GM19397 (cell line): ENCODE data around the gene HIGD1A.

Source experiments
- ATAC-seq: cut with Tn5 transposase; IDR thresholded peaks from one replicate; pipeline ENCODE4 v1.9.1; 2021; ENCODE audit warnings: mild to moderate bottlenecking, moderate library complexity; ENCODE audit not compliant: unreplicated experiment

HIGD1A gene

DNA sequence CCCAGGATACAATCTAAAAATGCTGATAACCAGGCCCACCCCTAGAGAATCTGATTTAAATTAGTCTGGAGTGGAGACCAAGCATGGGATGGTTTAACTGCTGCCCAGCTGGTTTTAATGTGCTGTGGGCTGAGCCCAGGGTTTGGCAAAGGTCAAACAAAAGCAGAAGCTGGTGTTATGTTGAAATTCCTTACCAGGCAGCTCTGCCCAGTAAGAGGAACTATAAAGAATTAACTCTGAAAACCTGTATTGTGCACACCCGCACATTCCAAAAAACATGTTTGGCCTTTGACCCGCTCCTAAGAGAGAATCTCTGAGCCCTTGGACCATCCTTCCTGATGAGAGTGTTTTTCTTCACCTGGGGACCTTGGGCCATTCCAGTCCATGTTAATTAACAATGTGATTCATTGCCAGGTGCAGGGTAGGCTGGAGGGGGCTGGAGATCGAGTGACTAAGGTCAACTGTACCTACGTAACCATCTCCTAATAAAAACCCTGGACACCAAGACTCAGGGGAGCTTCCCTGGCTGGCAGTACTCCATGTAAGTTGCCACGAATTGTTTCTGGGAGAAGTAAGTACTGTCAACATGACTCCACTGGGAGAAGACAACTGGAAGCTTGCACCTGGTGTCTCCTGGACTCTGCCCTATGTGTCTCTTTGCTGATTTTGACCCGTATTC is 42.1 kb downstream of the HIGD1A start:
- no peak for ATAC-seq

GRCh38 chr3:42758126-42758525 is 46.2 kb downstream of the HIGD1A start:
- ATAC-seq = no peak

GRCh38 chr3:42756681-42757213 is 47.5 kb downstream of the HIGD1A start:
- ATAC-seq = no peak

DNA sequence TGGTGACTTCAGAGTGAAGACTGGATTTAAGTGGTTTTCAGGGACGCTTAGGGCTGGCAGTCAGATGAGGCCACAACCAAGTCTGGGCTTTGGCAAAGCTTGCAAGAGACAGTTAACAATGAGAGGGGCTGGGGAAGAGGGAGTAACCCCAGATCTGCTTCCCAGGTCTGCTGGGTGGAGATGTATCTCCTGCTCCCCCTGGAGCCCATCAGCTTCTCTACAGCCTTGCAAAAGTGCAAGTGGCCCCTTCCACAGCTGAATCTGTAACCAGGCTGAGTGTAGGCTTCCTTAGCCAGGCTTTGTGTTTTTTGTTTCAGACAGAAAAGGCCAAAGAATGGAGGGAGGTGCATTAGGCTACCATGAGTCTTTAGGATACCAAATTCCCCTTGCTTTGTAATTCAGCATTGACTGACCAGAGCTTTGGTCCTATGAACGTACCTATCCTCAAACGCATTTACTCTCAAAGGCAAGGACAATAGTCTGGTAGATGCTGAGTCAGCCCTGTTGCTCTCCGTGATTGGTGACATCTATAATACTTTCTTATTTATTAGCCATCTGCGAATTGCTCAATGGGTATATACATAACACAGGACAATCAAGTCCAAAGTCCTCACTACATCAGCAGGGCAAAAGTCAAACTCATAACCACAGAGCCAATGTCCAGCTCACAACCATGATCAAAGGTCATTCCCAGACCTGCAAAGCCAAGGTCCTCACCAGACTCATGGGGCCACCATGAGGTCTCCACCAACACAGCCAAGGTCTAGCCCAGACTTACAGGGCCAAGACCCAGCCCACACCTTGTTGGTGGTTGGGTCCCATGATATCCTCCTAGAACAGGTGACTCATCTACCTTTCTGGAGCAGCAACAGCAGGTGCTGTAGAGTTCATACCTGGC is 48.4 kb downstream of the HIGD1A start:
- ATAC-seq = no peak

- no peak for ATAC-seq
Observed at GRCh38 chr3:42753757-42754156, 50.5 kb downstream of the HIGD1A start.

DNA sequence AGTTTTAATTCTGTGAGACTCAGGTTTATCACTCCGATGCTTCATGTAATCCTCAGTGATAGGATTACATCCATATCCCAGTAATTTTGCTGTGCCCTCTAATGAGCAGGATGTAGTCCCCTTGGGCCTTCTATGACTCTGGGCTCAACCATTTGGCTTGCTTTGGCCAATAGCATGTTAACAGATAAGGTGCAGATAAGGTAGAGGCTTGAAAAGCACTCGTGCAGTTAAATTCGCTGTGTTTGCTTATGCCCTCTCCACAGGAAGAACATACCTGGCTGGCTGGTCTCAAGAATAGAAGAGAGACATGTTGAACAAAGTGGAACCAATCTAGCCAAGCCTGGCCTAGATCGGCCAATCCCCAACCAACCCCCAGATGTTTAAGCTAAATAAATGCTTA is 51.3 kb downstream of the HIGD1A start:
- ATAC-seq = no peak

DNA sequence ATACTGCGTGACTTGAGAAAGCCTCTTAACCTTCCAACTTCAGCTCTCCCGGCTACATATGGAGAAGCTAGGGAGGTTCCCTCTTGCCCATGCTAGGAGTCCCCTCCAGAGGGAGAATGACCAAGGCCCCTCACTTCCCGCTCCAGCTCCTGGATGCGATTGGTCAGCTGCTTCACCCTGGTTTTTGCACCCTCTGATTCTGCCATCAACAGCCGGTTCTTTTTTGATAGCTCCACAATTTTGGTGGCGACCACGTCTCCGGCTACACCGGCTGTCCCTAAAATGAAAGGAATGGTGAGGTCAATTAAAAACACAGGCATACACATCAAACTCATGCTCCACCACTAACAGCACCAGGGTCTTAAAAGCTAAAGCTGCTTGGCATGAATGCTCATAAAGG is 51.8 kb downstream of the HIGD1A start:
- no peak for ATAC-seq

- no peak for ATAC-seq
Observed at GRCh38 chr3:42751609-42752008, 52.7 kb downstream of the HIGD1A start.

DNA sequence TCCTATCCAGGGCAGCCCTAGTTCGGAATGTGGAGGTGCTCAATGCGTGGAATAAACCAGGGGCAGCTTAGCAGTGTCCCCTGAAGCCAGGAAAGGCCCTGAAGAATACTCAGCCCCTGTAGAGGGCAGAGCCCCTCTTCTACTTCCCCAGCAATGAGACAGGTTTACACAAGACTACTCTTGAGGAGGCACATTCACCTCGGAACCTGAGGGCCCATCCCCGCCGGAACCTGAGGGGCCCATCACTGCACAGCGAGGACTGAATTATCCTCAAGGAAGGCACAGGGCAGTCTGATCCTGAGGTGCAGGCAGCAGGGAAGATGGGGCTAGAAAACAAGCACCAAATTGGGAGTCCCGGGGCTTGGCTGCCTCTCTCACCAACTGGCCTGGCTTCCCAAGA is 53.5 kb downstream of the HIGD1A start:
- no peak for ATAC-seq

- no peak for ATAC-seq
Observed at GRCh38 chr3:42749753-42750231, 54.5 kb downstream of the HIGD1A start.

- no peak for ATAC-seq
Observed at GRCh38 chr3:42749025-42749752, 55.1 kb downstream of the HIGD1A start.

- no peak for ATAC-seq
Observed at GRCh38 chr3:42747581-42747980, 56.7 kb downstream of the HIGD1A start.

GRCh38 chr3:42746455-42747450 is 57.5 kb downstream of the HIGD1A start:
- ATAC-seq = no peak

DNA sequence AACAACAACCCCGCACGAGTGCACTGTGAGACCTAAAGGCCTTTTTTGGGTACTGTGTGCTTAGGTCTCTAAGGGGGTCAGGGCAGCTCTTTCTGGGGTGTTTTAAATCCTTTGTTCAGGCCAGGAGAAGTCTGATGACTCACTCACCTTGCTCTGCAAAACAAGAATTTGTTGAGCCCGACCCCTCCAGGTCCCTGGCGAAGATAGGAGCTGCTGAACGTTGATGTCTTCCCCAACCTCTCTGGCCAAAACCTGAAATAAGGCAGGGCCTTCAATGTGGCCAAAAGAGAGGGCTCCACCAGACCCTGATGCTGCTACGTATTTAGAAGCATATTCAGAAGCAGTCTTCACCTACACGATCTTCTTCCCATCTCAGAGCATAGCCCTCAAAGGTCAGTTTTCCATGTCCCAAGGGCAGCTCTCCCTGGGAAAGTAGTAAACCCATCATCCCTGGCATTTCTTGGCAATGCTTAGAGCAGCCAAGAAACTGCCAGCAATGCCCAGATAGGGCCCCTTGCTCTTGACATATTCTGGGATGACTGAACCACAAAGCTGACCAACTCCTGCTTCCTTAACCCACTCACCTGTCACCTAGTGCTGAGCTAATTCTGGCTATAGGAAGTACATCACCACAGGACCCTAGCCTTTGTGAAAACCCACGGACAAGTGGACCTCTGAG is 58.4 kb downstream of the HIGD1A start:
- ATAC-seq = no peak

- no peak for ATAC-seq
Observed at GRCh38 chr3:42745291-42745745, 59.0 kb downstream of the HIGD1A start.

DNA sequence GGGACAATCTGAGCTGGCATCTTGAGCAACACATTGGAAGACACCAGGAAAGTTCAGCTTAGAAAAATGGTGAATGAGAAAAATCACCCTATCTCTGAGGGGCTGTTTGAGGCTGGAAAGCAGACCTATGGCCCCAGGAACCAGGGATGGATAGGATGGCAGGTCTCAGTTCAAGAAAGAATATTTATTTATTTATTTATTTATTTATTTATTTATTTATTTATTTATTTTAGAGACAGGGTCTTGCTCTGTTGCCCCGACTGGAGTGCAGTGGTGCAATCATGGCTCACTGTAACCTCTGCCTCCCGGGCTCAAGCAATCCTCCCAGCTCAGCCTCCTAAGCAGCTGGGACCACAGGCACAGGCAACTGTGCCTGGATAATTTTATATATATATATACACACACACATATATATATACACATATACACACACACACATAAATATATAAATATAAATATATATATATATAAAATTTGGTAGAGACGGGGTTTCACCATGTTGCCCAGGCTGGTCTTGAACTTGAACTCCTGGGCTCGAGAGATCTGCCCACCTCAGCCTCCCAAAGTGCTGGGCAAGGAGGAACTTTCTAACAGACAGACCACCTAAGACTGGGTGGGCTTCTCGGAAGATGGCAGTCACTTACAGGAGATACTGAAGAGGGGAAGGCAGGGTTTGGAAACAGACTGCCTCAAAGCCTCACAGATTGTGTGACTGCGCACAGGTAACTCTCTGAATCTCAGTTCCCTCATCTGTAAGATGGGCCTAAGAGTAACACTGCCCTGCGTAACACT is 60.9 kb downstream of the HIGD1A start:
- no peak for ATAC-seq

- no peak for ATAC-seq
Observed at GRCh38 chr3:42742688-42743087, 61.6 kb downstream of the HIGD1A start.

- no peak for ATAC-seq
Observed at GRCh38 chr3:42742259-42742658, 62.0 kb downstream of the HIGD1A start.

- ATAC-seq = no peak
Observed at GRCh38 chr3:42741796-42742195, 62.5 kb downstream of the HIGD1A start.
